HG03108 (cell line): ENCODE data around the gene DMRTB1.

Source experiments
- ATAC-seq: cut with Tn5 transposase; IDR thresholded peaks from one replicate; pipeline ENCODE4 v1.9.1; 2021; ENCODE audit warnings: moderate library complexity; ENCODE audit not compliant: unreplicated experiment

DMRTB1 gene

DNA sequence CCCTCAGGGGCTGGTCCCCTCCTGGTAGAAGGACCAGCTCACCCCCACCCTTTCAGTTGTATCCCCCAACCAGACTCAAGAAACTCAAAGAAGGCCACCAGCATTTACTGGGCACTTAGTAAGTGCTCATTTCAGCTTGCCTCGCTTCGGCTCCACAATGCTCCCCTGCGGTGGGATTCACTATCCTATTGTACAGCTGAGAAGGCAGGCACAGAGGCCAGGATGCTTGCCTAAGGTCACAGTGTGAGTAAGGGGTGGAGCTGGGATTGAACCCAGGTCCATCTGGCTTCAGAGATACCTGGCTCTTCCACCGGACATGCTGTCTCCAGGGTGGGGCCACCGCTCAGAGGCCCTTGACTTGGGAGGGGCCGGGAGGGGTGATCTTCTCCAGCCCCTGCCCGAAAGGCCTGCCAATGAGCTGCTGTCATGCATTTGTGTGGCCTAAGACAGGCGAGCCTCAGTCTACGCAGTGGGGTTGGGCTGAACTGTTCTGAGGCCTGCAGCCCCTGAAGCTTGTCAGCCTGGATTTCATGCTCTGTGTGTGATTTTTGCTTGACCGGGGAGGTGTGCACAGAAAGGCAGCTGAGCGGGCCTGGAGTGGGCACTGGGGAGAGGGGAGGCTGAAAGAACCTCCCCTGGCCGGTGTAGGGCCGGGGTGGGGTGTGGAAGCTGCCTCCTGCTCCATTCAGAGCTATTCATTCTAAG, 48.1 kb downstream of the DMRTB1 start:
- no peak for ATAC-seq

DNA sequence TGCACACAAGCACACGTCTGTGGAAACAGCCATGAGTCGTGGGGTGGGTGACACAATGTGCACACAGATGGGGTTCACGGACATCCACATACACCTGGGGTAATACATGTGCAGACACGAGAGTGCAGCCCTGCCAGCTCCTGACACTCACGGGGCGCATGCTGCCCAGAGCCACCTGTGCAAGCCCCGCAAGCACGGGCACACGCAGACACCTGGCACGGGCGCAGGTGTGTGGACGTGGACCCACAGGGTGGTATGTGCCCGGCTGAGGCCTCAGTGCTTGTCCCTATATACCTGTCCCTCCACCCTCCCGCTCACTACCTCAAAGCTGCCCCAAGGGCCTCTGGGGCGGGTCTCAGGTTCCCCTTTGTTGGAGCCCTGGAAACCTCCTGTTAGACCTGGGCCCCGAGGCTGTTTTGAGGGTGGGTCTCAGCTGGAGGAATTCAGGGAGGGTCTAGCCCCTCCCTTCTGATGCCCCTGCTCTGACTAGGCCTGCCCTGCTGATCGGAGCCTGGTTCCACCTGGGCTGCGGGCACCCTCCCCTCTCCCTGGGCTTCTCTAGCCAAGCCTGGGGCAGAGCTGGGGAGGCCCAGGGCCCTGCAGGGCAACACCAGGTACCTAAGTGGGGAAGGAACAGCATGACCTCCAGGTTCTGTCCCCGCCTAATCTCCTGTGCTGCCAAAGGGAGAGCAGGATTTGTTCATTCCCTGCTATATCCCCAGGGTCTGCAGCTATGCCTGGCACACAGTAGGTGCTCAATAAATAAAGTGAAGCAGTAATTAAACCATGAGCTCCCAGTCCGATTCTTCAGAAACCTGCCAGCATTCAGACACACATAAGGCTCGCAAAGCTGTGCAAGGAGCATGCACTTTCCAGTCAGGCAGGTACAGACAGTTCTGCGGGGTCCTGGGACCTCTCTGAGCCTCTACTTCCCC, 49.1 kb downstream of the DMRTB1 start:
- no peak for ATAC-seq

DNA sequence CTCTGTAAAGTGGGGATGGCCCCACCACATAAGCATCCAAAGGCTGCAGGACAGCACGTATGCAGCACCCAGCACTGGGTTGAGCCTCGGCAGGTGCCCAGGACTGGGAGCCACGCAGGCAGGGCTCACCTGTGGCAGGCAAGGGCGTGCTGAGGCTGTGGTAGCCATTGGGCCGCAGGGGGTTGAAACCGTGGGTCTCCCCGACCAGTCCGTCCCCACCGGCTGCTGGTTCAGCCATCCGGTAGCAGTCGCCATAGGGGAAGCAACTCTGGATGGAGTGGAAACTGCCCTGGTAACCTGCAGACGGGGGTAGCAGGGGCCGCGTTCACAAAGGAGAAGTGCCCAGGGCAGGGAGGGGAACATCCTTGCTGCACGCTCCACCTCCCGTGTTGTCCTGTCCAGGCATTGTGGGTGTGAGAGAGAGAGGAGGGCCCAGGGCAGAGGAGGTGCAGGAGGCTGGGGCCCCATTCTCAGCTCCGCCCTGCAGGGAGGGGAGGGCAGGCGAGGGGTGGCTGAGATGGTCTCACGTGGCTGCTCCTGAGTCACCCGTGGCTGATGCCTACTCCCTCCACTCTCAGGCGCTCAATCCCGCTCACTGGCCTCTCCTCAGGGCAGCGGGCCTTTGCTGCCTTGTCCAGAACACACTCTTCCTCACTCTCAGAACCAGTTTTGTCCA, 49.9 kb downstream of the DMRTB1 start:
- no peak for ATAC-seq

DNA sequence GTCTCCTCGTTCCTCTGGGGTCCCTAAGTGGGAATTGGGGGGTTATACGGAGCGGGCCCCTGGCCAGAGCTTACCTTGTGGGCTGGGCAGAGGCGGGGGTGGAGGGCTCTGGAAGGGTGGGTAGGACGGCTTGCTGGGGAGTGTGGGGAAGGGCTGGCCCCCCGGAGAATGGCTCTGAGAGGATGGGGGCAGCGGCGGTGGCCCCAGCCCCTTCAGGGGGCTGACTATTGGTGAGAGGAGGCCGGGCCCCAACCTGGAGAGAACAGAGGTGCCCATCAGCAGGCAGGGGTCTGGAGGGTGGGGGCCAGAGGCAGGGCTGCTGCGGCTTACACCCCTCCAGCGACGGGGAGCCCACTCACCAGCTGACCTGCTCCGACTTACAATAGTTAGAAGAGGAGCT, 50.6 kb downstream of the DMRTB1 start:
- no peak for ATAC-seq

DNA sequence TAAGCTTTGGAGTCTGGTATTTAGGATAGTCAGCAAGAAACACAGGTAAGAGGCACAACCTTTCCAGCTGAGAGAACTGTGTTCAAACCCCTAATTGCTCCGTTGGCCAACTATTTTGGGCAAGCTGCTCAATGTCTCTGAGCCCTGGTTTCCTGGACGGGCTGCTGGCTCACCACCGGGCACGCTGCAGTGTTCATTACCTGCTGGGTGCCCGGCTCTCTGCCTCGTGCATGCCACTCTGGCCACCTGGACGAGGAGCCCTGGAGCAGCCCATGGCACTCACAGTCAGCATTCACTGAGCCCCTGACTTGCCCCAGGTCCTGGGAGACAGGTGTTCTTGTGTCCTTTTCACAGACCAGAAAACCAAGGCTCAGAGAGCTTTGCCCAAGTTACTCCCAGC, 51.0 kb downstream of the DMRTB1 start:
- no peak for ATAC-seq

DNA sequence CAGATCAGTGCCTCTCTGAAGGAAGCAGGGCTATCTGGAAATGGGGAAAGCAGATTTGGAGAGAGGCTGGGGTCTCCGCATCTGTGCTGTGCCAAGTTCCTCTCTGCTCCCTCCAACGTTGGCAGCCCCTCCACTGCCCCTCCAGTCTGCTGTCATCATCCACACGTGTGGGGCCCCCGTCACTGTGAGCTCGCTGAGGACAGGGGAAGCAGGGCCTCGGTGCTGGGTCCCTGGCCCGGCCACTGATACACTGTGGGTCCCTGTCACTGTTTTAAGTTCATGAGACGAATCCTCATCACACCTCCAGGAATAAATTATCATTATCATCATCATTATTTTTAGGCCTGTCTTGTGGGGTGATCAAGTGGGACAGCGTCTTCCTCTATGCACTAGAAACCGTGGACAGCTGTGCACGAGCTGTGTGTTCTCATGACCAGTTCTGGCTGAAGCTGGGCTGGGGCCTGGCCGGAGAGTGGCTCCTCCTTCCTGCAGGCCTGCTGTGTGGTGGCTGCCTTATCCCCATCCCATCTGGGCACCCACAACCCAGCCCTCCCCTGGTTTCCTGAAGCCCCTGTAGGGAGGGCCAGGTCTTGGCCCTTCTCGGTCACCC, 52.2 kb downstream of the DMRTB1 start:
- ATAC-seq = no peak

DNA sequence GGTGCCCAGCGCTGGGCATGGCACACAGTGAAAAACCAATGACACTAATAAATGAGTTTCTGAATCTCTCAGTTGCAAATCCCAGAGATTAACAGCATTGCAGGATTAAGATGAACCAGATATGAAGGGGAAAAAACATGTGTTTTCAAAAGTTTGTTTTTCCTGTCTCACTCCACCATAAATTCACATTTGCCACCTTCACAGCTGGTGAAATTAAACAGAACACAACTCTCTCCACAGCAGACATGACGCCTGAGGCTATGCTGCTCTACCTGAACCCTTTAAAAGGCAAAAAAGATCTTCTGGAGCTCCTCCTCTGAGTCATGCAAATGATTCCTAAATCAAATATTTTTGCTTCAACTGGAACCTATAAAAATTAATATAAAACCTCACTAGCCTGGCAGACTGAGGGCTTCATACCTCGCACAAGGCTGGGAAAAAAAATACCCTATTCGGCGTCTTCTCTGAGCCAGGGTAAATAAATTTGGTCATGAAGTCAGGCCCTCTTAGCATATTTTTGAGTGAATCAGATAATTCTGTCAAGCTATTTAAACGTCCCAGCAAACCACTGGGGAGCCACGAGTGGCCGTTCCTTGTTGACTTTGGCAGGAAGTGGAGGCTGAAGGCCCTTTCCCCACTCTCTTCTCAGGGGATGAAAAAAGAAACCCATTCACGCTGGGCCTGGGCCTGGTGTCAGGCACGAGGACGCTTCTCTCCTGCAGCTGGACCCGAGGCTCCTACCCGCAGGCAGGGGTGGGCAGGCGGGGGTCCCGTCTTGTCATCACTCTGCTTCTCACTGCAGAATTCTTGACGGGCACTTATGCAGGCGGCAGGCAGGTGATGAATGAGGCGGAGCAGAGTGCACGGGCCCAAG, 53.0 kb downstream of the DMRTB1 start:
- no peak for ATAC-seq

DNA sequence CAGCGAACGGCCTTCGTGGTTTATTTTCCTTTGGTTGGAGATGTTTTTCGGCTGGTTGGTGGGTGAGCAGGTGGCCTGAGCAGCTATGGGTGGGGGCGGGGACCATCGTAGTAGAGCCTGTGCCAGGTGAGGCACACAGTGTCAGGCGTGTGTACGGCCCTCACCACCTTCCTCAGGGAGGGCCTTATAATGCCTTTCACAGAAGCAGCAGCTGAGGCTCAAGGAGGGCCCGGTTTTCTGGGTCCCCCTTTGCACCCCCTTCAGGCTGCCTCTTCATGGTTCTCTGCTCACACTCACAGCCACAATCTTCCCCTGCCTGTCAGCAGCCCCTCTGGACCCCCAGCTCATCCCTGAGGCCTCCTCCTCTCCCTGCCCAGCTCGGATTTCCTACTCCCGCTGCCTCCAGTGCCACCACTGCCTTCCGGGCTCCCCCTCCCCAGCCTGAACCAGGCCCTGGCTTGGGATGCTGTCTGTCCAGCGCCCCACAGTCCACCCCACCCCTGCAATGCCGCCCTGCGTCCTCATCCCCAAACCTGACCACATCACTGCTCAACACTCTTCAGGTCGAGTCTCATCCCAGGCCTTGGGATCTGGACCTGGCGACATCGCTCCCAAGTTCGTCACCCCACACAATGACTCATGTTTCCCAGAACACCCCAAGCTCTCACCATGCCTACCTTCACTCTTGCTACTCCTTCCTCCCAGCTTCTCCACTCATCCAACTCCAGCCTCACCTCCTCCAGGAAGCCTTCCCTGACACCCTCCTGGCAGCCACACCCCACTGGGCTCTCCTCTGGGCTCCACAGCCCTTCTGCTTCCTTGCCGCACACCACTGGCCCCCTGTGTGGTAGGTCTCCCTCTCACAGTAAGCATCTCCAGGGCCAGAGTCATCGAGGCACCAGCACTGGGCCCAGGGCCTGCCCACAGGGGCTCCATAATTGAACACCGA, 53.9 kb downstream of the DMRTB1 start:
- no peak for ATAC-seq

DNA sequence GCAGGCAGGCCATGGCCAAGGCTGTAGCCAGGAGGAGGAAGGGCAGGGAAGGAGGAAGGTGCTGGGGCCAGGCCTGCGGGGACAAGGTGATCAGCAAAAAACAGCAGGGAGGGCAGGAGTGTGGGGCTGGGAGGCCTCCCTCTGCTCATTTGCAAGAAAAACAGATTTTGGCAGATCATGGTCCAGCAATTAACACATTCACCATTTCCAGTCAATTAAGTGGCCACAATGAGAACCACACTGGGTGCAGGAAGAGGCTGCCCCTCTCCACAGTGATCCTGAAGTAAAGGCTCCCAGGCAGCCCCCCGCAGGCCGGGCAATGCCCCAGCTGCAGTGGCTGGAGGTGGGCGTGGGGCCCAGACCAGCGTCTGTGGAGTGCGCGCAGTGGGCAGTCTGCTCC, 54.6 kb downstream of the DMRTB1 start:
- no peak for ATAC-seq

DNA sequence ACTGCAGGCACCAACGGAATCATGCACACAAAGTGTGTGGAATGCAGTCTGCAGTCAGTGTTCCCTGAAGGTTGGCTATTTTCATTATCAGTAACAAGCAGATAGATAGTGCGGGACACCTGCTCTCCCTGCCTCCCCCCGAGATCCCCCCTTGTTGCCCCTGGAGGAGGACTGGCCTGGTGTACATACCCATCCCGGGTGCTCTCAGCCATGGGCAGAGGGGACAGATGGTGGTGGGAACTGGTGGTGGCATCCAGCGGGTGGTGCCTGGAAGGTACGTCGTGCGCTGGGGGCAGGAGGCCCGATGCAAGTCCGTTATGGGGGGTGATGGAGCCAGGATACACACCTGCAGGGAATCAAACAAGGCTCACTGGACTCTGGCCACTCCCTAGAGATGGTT, 55.2 kb downstream of the DMRTB1 start:
- no peak for ATAC-seq

DNA sequence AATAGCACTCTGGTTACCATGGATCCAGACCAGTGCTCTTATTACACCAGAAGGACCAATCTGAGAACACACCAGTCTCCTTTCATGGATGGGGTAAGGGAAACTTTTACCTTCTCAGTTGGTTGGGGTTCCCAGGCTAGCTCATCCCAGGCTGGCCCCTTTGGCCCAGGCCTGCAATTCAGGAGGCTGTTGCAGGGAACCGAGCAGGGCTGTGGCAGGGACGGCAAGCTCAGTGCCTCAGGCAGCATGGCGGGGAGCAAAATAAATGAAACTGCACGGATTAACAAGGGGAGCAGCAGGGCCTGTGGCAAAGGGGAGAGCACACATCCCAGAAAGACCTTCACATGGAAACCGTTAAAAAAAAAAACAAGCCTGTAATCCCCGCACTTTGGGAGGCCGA, 57.0 kb downstream of the DMRTB1 start:
- no peak for ATAC-seq
